GM10248 (cell line): ENCODE data around the gene DDX5.

Experiments
- CTCF ChIA-PET: fragments of 300-600 bp; sonication (Branson Sonifier 250); formaldehyde crosslinking; extraction: SDS; loops from one replicate; lab custom pipeline; 2021; ENCODE audit warnings: antibody characterized with exemption; lab: Yijun Ruan, JAX
- POLR2A ChIA-PET: fragments of 350-650 bp; sonication (Branson Sonifier 250); formaldehyde crosslinking; extraction: SDS; loops from one replicate; lab custom pipeline; 2020; ENCODE audit warnings: antibody characterized with exemption; lab: Yijun Ruan, JAX
- DNase-seq: peaks from one replicate; pipeline ENCODE4 v3.0.0; 2012; ENCODE audit errors: extremely low spot score
- TF ChIP-seq, protein P1 (sequence below): IDR thresholded peaks from 2 replicates; pipeline ENCODE4 v1.5.1; 2012; ENCODE audit warnings: mild to moderate bottlenecking, low read depth; ENCODE audit errors: extremely low read depth, missing control alignments, control extremely low read depth

The DDX5 gene

DNA sequence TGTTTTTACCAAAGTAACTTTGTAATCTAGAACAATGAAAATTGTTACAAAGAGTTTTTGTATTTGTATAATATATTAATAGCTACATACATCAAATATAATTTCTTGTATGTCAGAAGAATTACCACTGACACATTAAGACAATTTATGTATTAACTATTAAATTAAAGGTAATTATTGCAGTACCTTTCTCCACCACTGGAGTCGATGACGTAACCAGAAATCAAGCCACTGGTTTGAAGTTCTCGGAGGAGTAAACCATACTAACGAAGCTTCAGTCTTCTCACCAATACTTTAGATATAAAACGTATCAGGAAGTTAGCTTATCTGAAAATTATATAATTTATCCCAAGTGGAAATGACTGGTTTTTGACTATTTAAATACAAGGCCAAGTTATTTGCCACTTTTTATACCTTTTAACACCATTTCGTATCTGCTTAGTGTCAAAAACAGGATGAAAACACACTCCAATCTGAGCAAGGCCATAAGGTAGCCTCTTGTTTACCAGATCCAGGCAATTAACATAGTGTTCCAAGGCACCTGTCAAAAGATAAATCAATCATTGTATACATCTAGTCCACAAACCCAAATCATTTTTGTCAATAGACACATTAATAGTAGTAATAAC, 13.5 kb downstream of the DDX5 start:
- no peak for DNase-seq
- TF ChIP-seq, protein P1, sequence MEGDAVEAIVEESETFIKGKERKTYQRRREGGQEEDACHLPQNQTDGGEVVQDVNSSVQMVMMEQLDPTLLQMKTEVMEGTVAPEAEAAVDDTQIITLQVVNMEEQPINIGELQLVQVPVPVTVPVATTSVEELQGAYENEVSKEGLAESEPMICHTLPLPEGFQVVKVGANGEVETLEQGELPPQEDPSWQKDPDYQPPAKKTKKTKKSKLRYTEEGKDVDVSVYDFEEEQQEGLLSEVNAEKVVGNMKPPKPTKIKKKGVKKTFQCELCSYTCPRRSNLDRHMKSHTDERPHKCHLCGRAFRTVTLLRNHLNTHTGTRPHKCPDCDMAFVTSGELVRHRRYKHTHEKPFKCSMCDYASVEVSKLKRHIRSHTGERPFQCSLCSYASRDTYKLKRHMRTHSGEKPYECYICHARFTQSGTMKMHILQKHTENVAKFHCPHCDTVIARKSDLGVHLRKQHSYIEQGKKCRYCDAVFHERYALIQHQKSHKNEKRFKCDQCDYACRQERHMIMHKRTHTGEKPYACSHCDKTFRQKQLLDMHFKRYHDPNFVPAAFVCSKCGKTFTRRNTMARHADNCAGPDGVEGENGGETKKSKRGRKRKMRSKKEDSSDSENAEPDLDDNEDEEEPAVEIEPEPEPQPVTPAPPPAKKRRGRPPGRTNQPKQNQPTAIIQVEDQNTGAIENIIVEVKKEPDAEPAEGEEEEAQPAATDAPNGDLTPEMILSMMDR, result no peak
- POLR2A ChIA-PET, result interaction anchor here (1.4 kb wide), 1 partner anchor 12 kb away, joined by 6 read pairs; no protein-coding TSS in a partner anchor
- CTCF ChIA-PET, result interaction anchor here (0.7 to 5.9 kb wide), 8 partner anchors 14 to 152 kb away, joined by 3 to 96 read pairs (median 4); partner anchors contain the start of genes CEP95 and DDX5

DNA sequence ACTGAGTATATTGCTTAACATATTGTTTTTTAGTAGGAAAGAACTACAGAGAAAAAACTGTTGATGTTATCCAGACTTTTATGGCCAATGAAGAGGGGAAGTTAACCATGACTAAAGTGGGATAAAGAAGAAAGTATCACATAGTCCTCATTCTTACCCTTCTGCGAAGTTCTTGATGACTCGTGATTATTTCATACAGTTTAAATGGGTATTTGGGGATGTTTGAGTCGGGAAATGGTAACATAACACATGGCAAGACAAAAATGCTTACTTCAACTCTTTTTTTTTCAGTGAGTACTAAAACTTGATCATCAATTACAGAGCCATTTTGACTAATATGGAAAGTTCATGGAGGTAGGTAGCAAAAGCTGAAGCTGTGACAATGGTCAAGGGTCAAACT, 14.1 kb downstream of the DDX5 start:
- TF ChIP-seq, protein P1, result no peak
- DNase-seq, result no peak
- ChIA-PET CTCF (interaction anchor here (0.7 to 5.9 kb wide), 8 partner anchors 14 to 344 kb away, joined by 3 to 96 read pairs (median 4); partner anchors contain the start of genes CEP95 and DDX5), POLR2A (interaction anchor here (0.6 to 1.4 kb wide), 3 partner anchors 13 to 537 kb away, joined by 3 to 6 read pairs (median 3); no protein-coding TSS in a partner anchor)

DNA sequence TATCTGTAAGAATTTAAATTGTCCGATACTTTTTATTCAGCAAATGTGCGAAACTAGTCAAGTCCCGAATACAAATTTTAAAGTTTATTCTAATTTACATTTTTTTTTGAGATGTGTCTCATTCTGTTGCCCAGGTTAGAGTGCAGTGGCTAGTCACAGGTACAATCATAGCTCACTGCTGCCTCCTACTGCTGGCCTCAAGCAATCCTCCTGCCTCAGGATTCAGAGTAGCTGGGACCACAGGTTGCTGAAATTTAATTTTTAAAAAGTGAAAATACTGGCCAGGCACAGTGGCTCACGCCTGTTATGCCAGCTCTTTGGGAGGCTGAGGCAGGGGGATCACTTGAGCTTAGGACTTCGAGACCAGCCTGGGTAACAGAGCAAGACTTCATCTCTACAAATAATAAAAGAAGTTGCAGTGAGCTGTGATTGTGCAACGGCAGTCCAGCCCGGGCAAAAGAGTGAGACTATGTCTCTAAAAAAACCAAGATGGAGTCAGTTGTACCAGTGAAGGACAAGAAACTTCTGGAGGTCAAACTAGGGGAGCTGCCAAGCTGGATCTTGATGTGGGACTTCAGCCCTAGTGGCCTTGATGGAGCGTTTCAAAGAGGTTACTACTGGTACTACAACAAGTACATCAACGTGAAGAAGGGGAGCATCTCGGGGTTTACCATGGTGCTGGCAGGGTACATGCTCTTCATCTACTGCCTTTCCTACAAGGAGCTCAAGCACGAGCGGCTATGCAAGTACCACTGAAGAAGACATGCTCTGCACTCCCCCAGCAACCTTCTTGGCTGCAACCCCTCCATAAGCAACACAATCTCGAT, 14.8 kb downstream of the DDX5 start:
- DNase-seq, result no peak
- POLR2A ChIA-PET, result interaction anchor here (0.6 to 1.3 kb wide), 3 partner anchors 14 to 538 kb away, joined by 3 to 8 read pairs (median 3); partner anchors contain the start of gene DDX5
- CTCF ChIA-PET, result interaction anchor here (0.6 to 5.9 kb wide), 13 partner anchors 8 to 344 kb away, joined by 3 to 96 read pairs (median 4); no protein-coding TSS in a partner anchor
- TF ChIP-seq, protein P1, result peak; percentile 71

DNA sequence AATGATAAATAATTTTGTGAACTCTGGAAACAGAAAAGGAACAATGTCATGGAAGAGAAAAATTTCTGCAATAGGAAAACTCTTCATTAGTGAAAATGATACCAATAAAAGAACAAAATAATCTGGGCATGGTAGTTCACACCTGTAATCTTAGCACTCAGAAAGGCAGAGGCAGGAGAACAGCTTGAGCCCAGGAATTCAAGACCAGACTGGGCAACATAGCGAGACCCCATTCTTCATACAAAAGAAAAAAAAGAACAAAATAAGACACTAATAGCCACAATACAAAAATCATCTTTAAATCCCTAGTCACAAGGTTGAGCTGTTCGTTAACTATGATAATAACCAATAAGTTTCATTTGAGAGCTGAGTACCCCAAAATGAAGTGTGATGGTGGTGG, 17.8 kb downstream of the DDX5 start:
- TF ChIP-seq, protein P1, result no peak
- ChIA-PET POLR2A (no interaction called here), CTCF (interaction anchor here (5.5 kb wide), 1 partner anchor 68 kb away, joined by 96 read pairs; no protein-coding TSS in a partner anchor)
- DNase-seq, result no peak

DNA sequence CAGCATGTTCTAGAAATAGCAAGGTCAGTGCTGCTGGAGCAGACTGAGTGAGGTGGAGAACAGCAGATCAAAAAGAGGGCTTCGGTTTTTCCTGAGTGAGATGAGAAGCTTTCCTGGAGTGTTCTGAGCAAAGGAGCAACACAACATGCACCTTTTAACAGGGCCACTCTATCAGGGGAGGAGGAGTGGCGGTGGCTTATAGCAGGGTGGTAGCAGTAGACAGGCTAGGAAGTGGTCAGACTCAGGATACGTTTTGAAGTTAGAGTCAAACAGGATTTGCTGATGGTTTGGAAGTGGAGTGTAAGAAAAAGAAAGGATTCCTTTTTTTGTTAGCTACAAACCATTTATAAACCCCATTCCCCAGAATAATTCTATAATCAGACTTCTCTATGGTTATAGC, 21.7 kb downstream of the DDX5 start:
- CTCF ChIA-PET, result interaction anchor here (1.9 kb wide), 1 partner anchor 65 kb away, joined by 8 read pairs; no protein-coding TSS in a partner anchor
- POLR2A ChIA-PET, result no interaction called here
- TF ChIP-seq, protein P1, result no peak
- no peak for DNase-seq

DNA sequence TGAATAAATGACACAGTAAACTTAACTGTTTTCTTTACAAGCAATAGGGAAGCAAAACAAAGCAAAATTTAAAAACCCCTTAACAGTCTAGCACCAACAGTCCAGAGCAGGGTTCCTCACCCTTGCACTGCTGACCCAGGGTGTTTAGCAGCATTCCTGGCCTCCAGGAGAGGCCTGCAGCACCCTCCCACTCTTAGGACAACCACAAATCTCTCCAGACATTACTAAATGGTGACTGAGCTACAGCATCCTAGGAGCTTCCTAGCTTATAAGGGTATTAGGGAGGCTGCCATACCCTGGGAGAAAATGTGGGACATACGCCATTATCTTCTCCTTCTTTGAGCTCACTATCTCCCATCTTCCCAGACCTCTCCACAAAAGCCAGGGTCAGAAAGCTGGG, 25.1 kb downstream of the DDX5 start:
- TF ChIP-seq, protein P1, result no peak
- POLR2A ChIA-PET, result interaction anchor here (0.7 kb wide), 1 partner anchor 26 kb away, joined by 3 read pairs; the partner anchor contains the start of gene CEP95
- no peak for DNase-seq
- CTCF ChIA-PET, result interaction anchor here (6.9 to 8.7 kb wide), 2 partner anchors 11 to 61 kb away, joined by 39 to 58 read pairs; no protein-coding TSS in a partner anchor
